BLaER1 (cell line): Measurements from ENCODE around the gene TAPT1.
A peak's percentile ranks its signal among the peaks of the same experiment; 100 is the strongest.

Experiments used
- H3K27ac ChIP-seq: shearing (Covaris generic); formaldehyde crosslinking; 2 replicates; pipeline ENCODE4 v1.8.1; 2022
- H3K27me3 ChIP-seq: shearing (Covaris generic); formaldehyde crosslinking; 2 replicates; pipeline ENCODE4 v1.8.1; 2022
- H3K36me3 ChIP-seq: shearing (Covaris generic); formaldehyde crosslinking; 2 replicates; pipeline ENCODE4 v1.8.1; 2022
- H3K4me1 ChIP-seq: shearing (Covaris generic); formaldehyde crosslinking; 2 replicates; pipeline ENCODE4 v1.8.1; 2022
- H3K4me2 ChIP-seq: shearing (Covaris generic); formaldehyde crosslinking; 2 replicates; pipeline ENCODE4 v1.8.1; 2022
- H3K4me3 ChIP-seq: shearing (Covaris generic); formaldehyde crosslinking; 2 replicates; pipeline ENCODE4 v1.8.1; 2022
- H3K9ac ChIP-seq: shearing (Covaris generic); formaldehyde crosslinking; 2 replicates; pipeline ENCODE4 v1.8.1; 2022
- H3K9me3 ChIP-seq: shearing (Covaris generic); formaldehyde crosslinking; 2 replicates; pipeline ENCODE4 v1.8.1; 2022
- H4K20me1 ChIP-seq: shearing (Covaris generic); formaldehyde crosslinking; 2 replicates; pipeline ENCODE4 v1.8.1; 2022
- Cebpa-rat ChIP-seq: shearing (Covaris generic); IDR thresholded peaks from 2 replicates; pipeline ENCODE4 v1.8.1; 2022

TAPT1 gene

DNA sequence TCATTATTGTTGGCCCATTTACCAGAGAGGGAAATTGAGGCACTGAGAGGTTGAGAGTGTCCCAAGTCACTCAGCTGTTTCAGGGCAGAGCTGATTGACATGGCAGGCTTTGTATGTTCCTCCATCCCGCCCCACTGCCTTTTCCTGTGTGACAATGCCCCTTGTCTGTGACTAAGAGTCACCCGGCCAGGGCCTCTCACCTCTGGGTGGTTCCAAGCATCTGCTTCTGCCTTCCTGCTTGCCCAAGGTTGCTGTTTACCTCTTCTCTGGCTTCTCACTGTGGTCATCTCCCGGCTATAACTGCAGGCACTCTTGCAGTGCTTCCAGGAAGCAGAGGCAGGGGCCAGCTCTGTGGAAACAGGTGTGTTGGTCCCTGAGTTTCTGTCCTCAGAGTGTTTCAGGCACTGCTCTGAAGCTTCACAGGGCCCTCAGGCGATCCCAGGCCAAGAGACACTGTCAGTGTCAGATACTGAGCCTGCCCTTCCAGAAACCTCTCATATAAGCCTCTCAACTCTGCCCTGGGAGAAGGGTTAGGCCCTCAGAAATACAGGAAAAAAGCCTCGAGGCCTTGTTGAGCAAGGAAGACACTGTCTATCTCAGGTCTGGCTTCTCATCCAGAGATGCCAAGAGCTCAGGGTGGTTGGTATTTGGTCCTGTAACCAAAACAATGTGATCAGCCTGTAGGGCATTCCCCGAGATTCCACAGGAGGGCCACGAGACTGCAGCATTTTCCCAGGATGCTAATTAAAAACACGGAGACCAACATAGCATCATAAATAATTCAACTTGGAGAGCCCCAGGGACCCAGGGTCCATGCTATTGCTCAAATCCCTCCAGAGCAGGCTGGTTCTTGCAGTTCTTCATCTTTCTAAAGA is 100.5 kb downstream of the TAPT1 start:
- Histone ChIP-seq H3K9me3 (no peaks in the 10 kb centered on the region), H4K20me1 (no peaks in the 10 kb centered on the region), H3K27ac (peak overlapping the region; percentile 5; the same call in 1 of the 2 replicates), H3K36me3 (no peaks in the 10 kb centered on the region), H3K4me3 (no peak overlapping the region), H3K4me1 (peaks cover 62% of the 10 kb centered on the region), H3K4me2 (peak overlapping the region; percentile 82), H3K9ac (no peak overlapping the region), H3K27me3 (no peaks in the 10 kb centered on the region)
- no peak for TF ChIP-seq Cebpa-rat

DNA sequence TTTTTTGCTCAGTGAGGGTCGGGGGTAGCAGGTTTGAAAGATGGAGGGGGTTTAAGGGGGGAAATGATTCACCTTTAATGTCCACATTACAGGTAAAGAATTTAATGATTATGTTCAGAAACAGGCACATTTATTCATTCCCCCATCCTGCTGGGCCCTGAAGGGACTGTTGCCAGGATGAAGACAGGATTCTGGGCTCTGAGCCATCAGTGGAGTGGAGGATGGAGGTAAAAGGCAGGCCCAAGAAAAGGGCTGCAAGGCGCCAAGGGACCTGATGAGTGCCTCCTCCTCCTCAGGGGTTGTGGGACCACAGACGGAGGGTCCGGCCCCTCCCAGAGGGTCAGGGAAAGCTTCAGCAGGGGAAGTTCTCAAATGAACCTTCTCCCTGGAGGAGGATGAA is 102.0 kb downstream of the TAPT1 start:
- no peak overlapping the region for H3K9ac ChIP-seq
- H3K27ac ChIP-seq: no peak overlapping the region
- H3K4me3 ChIP-seq: no peak overlapping the region
- H3K9me3 ChIP-seq: 0 out of 2 replicates have a peak, but pooled peaks cover 6% of the 10 kb centered on the region
- H3K4me2 ChIP-seq: peak overlapping the region; percentile 82
- no peaks in the 10 kb centered on the region for H3K36me3 ChIP-seq
- H4K20me1 ChIP-seq: no peaks in the 10 kb centered on the region
- H3K4me1 ChIP-seq: peaks cover 65% of the 10 kb centered on the region
- no peaks in the 10 kb centered on the region for H3K27me3 ChIP-seq
- TF ChIP-seq Cebpa-rat: no peak

DNA sequence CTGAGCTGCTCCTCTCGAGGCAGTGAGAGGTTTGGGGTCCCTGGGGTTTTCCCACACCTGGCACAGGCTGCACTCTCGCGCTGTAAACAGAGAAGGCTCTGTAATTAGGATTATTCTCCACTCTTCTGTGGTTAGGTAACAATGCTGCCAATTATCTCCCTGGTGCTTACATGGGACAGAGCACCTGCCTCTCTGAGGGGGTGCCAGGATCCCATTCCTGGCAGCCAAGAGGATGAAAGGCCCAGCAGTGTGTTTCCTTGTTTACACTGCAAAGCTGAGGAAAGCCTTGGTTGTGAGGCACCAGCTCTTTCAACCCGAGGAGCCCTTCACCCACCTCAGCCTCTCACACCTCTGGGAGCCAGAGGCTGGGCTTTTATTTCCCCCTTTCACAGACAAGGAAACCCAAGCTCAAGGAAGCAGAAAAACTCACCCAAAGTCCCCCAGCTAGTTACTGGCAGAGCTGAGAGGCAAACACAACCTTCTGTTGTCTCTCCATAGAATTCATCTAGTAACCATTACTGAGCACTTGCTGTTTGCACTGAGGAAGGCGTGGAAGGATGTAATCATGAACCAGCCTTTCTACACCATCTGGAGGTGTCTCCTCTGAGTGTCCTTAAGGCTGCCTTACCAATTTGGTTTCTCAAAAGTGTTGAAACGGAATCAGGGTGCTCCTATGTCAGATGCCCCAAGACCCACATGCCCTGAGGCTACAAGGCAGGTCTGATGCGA is 102.8 kb downstream of the TAPT1 start:
- no peak for TF ChIP-seq Cebpa-rat
- Histone ChIP-seq H3K36me3 (no peaks in the 10 kb centered on the region), H3K27me3 (no peaks in the 10 kb centered on the region), H3K4me1 (peaks cover 65% of the 10 kb centered on the region), H4K20me1 (no peaks in the 10 kb centered on the region), H3K4me2 (peak overlapping the region; percentile 82), H3K9ac (peak overlapping the region; percentile 16; the same call in 1 of the 2 replicates), H3K27ac (peak overlapping the region; percentile 81), H3K4me3 (0 out of 2 replicates have a peak overlapping the region, but pooled peaks have one; percentile 5), H3K9me3 (0 out of 2 replicates have a peak, but pooled peaks cover 6% of the 10 kb centered on the region)

DNA sequence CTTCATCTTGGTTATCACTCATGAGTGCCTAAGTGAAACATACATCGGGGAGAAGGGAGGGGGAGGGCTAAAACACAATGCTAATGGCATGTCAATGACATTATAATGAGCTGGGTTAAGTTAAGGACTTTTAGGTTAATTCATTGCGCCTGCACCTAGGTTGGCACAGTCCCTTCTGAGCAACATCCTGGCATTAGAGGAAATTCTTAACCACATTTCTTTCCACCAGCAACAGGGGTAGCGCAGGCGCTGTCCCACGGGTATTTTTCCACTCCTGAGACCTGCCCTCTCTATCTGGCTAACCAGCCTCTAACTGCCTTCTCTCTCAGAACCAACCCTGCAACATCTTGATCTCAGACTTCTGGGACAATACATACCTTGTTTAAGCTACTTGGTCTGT is 103.5 kb downstream of the TAPT1 start:
- TF ChIP-seq Cebpa-rat: no peak
- Histone ChIP-seq H3K4me3 (no peak overlapping the region), H3K27ac (peak overlapping the region; percentile 81), H3K4me1 (peaks cover 72% of the 10 kb centered on the region), H3K4me2 (peak overlapping the region; percentile 82), H4K20me1 (no peaks in the 10 kb centered on the region), H3K9ac (peak overlapping the region; percentile 16; the same call in 1 of the 2 replicates), H3K27me3 (no peaks in the 10 kb centered on the region), H3K36me3 (no peaks in the 10 kb centered on the region), H3K9me3 (0 out of 2 replicates have a peak, but pooled peaks cover 6% of the 10 kb centered on the region)

DNA sequence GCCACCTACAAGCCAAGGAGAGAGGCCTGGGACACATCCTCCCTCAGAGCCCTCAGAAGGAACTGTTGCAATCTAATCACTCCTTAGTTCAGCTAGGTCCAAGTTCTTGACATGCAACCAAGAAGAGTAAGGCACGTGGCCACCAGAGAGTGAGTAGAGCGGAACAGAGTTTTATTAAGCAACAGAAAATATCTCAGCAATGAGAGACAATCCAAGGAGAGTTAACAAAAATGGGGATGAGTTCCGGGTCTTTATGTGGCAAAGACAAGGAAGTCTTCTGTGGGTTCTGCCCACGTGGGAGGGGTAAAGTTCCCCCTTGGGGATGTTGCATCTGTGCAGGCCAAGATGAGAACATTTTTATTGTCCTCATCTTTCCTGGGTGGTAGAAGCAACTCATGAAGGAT is 104.0 kb downstream of the TAPT1 start:
- Histone ChIP-seq H3K9ac (no peak overlapping the region), H3K27me3 (no peaks in the 10 kb centered on the region), H3K27ac (peak overlapping the region; percentile 81)

DNA sequence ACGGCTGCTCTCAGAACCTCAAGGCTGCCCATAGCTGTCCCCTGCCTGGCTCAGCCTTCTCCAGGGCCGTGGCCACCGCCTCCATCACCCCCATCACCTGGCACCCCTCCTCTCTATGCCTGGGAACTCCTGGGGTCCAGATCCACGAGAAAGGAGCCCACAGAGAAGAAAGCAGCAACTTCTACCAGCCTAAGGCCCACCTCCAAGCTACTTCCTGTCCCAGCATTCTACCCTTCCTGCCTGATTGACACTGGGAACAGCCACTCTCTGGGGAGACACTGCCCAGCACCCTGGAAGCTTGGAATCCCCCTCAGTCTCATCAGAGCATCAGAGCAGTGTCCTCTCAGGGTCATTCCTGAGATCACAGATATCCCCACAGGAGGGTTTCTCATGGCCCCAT is 105.6 kb downstream of the TAPT1 start:
- H3K27ac ChIP-seq: peak overlapping the region; percentile 61
- peaks cover 74% of the 10 kb centered on the region for H3K4me1 ChIP-seq
- H3K9me3 ChIP-seq: 0 out of 2 replicates have a peak, but pooled peaks cover 6% of the 10 kb centered on the region
- no peak overlapping the region for H3K9ac ChIP-seq
- H3K4me3 ChIP-seq: no peak overlapping the region
- no peaks in the 10 kb centered on the region for H3K36me3 ChIP-seq
- H3K27me3 ChIP-seq: no peaks in the 10 kb centered on the region
- H4K20me1 ChIP-seq: no peaks in the 10 kb centered on the region
- peak overlapping the region; percentile 82 for H3K4me2 ChIP-seq
- TF ChIP-seq Cebpa-rat: no peak

More for the DNA sequence above, 104.0 kb downstream of the TAPT1 start:
- Histone ChIP-seq H3K36me3 (no peaks in the 10 kb centered on the region), H3K4me3 (no peak overlapping the region), H4K20me1 (no peaks in the 10 kb centered on the region), H3K4me1 (peaks cover 73% of the 10 kb centered on the region), H3K4me2 (peak overlapping the region; percentile 82), H3K9me3 (0 out of 2 replicates have a peak, but pooled peaks cover 6% of the 10 kb centered on the region)
- no peak for TF ChIP-seq Cebpa-rat

DNA sequence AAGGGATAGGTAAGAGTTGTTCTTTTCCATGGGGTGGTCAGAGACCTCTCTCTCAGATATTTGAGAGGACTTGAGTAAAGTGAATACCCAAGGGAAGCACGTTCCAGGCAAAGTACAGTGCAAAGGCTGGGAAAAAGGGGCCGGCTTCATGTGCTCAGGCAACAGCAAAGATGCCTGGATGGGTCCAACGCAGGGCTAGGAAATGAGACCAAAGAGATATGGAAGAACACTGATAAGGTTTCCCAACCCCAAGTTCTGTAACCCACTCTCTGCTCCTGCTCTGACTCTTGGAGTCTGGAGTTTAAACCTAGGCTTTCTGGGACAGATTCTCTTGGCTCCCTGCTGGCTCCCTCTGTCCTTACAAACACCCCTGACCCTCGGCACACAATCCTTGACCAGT is 106.3 kb downstream of the TAPT1 start:
- Histone ChIP-seq H3K4me2 (no peak overlapping the region), H3K4me1 (peaks cover 66% of the 10 kb centered on the region), H3K27me3 (no peaks in the 10 kb centered on the region), H4K20me1 (no peaks in the 10 kb centered on the region), H3K27ac (0 out of 2 replicates have a peak overlapping the region, but pooled peaks have one; percentile 61), H3K36me3 (no peaks in the 10 kb centered on the region), H3K9ac (no peak overlapping the region), H3K4me3 (no peak overlapping the region), H3K9me3 (0 out of 2 replicates have a peak, but pooled peaks cover 6% of the 10 kb centered on the region)
- no peak for TF ChIP-seq Cebpa-rat

DNA sequence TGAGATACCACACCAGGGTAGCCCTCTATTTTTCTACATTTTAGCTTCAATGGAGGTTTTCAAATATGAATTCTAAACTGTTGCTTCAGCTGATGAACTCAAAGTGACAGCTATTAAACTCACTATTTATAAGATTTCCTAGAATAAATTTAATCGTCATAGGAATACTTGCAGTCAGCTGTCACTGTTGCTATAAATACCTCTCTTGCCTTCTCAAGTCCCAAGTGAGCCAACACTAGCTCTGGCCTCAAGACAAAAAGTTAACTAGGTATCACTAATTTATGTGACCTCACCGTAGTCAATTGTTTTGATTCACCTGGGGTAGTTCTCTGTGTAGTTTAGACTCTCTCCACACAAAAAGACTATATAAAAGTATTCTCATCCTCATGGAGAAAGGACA is 108.2 kb downstream of the TAPT1 start:
- Histone ChIP-seq H3K4me1 (peaks cover 48% of the 10 kb centered on the region), H3K27ac (no peak overlapping the region), H3K4me3 (no peak overlapping the region), H3K4me2 (peak overlapping the region; percentile 40), H3K9me3 (0 out of 2 replicates have a peak, but pooled peaks cover 6% of the 10 kb centered on the region), H4K20me1 (no peaks in the 10 kb centered on the region), H3K27me3 (no peaks in the 10 kb centered on the region), H3K9ac (no peak overlapping the region), H3K36me3 (no peaks in the 10 kb centered on the region)
- no peak for TF ChIP-seq Cebpa-rat

DNA sequence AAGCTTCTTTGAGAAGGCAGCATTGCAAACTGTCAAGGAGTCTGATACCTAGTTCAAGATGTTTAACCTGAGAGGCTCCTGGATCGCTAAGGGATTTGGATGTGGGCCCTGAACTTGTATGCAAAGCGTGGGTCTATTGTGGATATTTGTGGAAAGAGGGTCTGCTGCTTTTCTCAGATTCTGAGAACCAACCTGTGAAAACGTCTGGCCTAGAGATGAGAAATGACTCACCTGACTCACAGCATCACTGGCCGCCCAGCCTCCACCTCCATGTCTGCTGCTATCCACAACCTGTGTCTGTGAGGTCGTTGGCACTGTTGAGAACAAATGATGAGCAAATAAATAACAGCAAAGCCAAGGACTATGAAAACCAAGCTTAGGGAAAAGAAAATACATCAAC is 109.1 kb downstream of the TAPT1 start:
- Histone ChIP-seq H4K20me1 (no peaks in the 10 kb centered on the region), H3K4me2 (no peak overlapping the region), H3K27ac (no peak overlapping the region), H3K36me3 (no peaks in the 10 kb centered on the region), H3K9me3 (0 out of 2 replicates have a peak, but pooled peaks cover 6% of the 10 kb centered on the region), H3K27me3 (no peaks in the 10 kb centered on the region), H3K4me3 (no peak overlapping the region), H3K4me1 (peaks cover 38% of the 10 kb centered on the region), H3K9ac (no peak overlapping the region)
- TF ChIP-seq Cebpa-rat: no peak
